ENCODE results near the gene EVA1C. TPM values are rescaled to one million over a fixed set of nuclear protein-coding genes. Genes with fewer than 3 reads are reported as not detected.

The EVA1C gene
- total and polyA plus RNA-seq, 2 donors (not counting 1 experiment from before 2014, with no cell fraction given) = 2.4 to 4.6 TPM

DNA sequence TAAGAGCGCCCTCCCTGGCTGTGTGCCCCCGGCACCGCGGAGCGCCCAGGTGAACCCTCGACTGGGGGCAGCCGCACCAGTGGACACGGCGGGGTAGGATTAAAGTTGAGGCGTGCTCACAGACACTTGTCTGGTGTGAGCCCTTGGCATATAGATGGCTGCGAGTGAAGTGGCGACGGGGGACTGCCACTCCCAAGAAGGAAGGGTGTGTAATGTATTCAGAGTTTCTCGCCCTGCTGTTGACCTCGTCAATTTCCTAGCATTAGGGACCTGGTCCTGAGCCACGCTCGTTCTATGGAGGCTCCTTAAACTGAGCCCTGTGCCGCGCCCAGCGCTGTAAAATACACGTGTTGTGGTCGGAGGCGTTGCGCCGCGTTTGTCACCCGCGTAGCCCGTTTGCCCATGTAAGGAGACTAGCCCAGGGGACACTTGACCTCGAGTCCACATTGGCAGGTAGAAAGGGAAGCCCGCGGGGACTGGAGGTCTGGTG lies 554 bp downstream of the EVA1C start:
- peak overlapping the region; percentile 24 to 83 (median 67) for H3K4me3 ChIP-seq (replicated peaks in 1 of 4; ENCODE audit: control extremely low read depth in 1 of 4, insufficient read depth in 1 of 4, low read depth in 3 of 4, low read length in 4 of 4)
- H3K27ac ChIP-seq (ENCODE audit: insufficient read depth, low read length) = peak overlapping the region; percentile 87
- H4K20me1 ChIP-seq (ENCODE audit: control insufficient read depth, extremely low read depth, insufficient read depth, low read length) = no peaks in the 10 kb centered on the region
- H3K4me1 ChIP-seq (ENCODE audit: control insufficient read depth, extremely low read depth, insufficient read depth, low read length) = no peaks in the 10 kb centered on the region
- no peaks in the 10 kb centered on the region for H3K27me3 ChIP-seq (ENCODE audit: control insufficient read depth, insufficient read depth, low read length)
- TF ChIP-seq, protein P1, sequence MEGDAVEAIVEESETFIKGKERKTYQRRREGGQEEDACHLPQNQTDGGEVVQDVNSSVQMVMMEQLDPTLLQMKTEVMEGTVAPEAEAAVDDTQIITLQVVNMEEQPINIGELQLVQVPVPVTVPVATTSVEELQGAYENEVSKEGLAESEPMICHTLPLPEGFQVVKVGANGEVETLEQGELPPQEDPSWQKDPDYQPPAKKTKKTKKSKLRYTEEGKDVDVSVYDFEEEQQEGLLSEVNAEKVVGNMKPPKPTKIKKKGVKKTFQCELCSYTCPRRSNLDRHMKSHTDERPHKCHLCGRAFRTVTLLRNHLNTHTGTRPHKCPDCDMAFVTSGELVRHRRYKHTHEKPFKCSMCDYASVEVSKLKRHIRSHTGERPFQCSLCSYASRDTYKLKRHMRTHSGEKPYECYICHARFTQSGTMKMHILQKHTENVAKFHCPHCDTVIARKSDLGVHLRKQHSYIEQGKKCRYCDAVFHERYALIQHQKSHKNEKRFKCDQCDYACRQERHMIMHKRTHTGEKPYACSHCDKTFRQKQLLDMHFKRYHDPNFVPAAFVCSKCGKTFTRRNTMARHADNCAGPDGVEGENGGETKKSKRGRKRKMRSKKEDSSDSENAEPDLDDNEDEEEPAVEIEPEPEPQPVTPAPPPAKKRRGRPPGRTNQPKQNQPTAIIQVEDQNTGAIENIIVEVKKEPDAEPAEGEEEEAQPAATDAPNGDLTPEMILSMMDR (conservative IDR thresholded peaks at IDR 0.05 in 1 of 2, IDR thresholded peaks at IDR 0.05 in 1 of 2; ENCODE audit: low read depth in 1 of 2, low read length in 2 of 2) = peak in 1 of 2 donors; percentile 2
- no peak for TF ChIP-seq EZH2 (IDR thresholded peaks at IDR 0.05; ENCODE audit: low read length, missing control alignments)
- H3K79me2 ChIP-seq (ENCODE audit: control insufficient read depth, insufficient read depth, low read length) = no peaks in the 10 kb centered on the region
- no peaks in the 10 kb centered on the region for H3K36me3 ChIP-seq (ENCODE audit: control insufficient read depth, insufficient read depth, low read length)
- H3K4me2 ChIP-seq (ENCODE audit: extremely low read depth, insufficient read depth, low read length) = peak overlapping the region; percentile 61
- peak overlapping the region; percentile 8 for H2AFZ ChIP-seq (ENCODE audit: low read length)
- H3K9ac ChIP-seq (ENCODE audit: insufficient read depth, low read length) = peak overlapping the region; percentile 83
- no peaks in the 10 kb centered on the region for H3K9me3 ChIP-seq (ENCODE audit: control insufficient read depth, insufficient read depth, low read depth, low read length)
- peak in 1 of 2 donors; percentile 33 for DNase-seq (ENCODE audit: low read depth in 2 of 2)

DNA sequence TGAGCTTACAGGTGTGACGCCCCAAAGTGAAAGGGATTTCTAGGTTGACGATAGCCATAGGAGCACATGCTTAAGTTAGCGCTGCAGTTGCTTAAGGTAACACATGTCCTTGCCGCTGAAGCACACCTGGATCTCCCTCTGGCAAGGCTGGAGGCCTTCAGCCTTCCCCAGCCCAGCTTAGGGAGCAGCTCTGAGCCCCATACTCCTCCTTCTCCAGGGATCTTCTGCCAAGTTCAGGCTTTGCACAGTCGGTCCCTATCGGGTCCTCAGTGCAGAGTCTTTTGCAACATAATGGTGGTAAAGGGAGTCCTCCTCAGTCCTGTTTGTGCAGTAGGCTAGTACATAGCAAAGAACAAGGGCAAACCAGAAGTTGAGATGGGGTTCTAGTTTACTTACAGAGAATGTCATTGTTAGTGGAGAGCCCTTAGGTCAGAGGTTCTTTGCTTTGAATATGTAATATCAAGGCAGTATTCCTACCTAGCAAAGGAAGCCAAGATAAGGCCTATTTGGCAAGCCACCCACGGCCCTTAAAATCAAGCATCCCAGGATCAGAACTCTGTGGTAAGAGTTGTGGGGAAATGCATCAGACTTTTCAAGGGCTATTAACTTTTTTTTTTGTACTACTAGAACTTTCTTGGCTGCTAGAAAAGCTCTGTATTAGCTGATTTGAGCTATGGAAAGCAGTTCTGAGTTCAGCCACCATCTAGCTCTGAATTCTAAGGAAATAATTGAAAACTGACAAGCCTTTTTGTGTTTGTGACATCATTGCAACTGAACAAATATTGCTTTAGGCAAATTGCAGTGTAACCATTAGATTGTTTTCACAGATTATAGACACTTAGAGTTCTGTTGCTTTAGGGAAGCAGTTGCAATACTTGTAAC lies 1.4 kb downstream of the EVA1C start:
- H2AFZ ChIP-seq (ENCODE audit: low read length) = no peak overlapping the region
- no peaks in the 10 kb centered on the region for H3K9me3 ChIP-seq (ENCODE audit: control insufficient read depth, insufficient read depth, low read depth, low read length)
- H3K36me3 ChIP-seq (ENCODE audit: control insufficient read depth, insufficient read depth, low read length) = no peaks in the 10 kb centered on the region
- no peaks in the 10 kb centered on the region for H3K27me3 ChIP-seq (ENCODE audit: control insufficient read depth, insufficient read depth, low read length)
- H3K27ac ChIP-seq (ENCODE audit: insufficient read depth, low read length) = no peak overlapping the region
- H3K9ac ChIP-seq (ENCODE audit: insufficient read depth, low read length) = no peak overlapping the region
- H3K4me1 ChIP-seq (ENCODE audit: control insufficient read depth, extremely low read depth, insufficient read depth, low read length) = no peaks in the 10 kb centered on the region
- no peak for TF ChIP-seq EZH2 (IDR thresholded peaks at IDR 0.05; ENCODE audit: low read length, missing control alignments)
- TF ChIP-seq, protein P1 (conservative IDR thresholded peaks at IDR 0.05 in 1 of 2, IDR thresholded peaks at IDR 0.05 in 1 of 2; ENCODE audit: low read depth in 1 of 2, low read length in 2 of 2) = no peak
- H3K4me3 ChIP-seq (replicated peaks in 1 of 4; ENCODE audit: control extremely low read depth in 1 of 4, insufficient read depth in 1 of 4, low read depth in 3 of 4, low read length in 4 of 4) = peak overlapping the region in 2 of 4 experiments; percentile 58 to 83
- no peaks in the 10 kb centered on the region for H3K79me2 ChIP-seq (ENCODE audit: control insufficient read depth, insufficient read depth, low read length)
- no peaks in the 10 kb centered on the region for H4K20me1 ChIP-seq (ENCODE audit: control insufficient read depth, extremely low read depth, insufficient read depth, low read length)
- peak; percentile 62 to 67 for DNase-seq (ENCODE audit: low read depth in 2 of 2)
- peak overlapping the region; percentile 30 for H3K4me2 ChIP-seq (ENCODE audit: extremely low read depth, insufficient read depth, low read length)

DNA sequence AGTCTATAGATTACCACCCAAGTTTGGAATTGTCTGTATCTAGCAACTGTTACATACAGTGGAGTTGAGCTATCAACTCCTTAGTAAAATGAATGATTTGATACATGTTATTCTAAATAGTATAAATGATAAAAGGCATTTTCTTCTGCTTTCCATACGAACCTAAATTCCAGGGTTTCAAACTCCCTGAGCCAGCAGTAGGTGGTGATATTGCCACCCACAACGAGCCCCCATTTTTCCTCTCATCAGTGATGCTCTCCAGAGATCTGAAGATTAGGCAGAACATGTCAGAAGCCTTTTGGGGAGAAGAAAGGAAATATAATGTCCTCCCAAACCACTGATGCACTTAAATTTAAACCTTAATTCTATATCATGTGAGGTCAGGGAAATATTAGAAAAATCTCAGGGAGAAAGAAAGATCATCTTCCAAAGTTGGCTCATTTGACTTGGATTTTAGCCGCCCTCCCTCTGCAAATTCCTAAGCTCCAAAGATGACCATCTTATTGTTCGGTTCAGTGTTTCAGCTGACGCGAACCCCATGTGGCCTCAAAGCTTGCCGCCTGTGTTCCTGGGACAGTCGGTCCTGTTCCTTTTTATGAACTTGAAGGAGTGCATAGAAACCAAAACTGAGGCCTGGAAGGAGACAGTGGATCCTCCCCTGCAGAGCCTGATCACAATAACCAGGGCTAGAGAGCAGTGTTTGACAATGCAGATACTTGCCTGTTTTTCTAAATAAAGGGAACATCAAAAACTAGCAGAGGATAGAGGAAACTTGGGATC lies 2.3 kb downstream of the EVA1C start:
- H3K27ac ChIP-seq (ENCODE audit: insufficient read depth, low read length) = no peak overlapping the region
- TF ChIP-seq, protein P1 (conservative IDR thresholded peaks at IDR 0.05 in 1 of 2, IDR thresholded peaks at IDR 0.05 in 1 of 2; ENCODE audit: low read depth in 1 of 2, low read length in 2 of 2) = peak; percentile 54 to 58
- TF ChIP-seq EZH2 (IDR thresholded peaks at IDR 0.05; ENCODE audit: low read length, missing control alignments) = no peak
- no peak overlapping the region for H3K4me2 ChIP-seq (ENCODE audit: extremely low read depth, insufficient read depth, low read length)
- no peak overlapping the region for H3K9ac ChIP-seq (ENCODE audit: insufficient read depth, low read length)
- peak; percentile 52 to 70 for DNase-seq (ENCODE audit: low read depth in 2 of 2)
- no peaks in the 10 kb centered on the region for H3K36me3 ChIP-seq (ENCODE audit: control insufficient read depth, insufficient read depth, low read length)
- H2AFZ ChIP-seq (ENCODE audit: low read length) = no peak overlapping the region
- no peaks in the 10 kb centered on the region for H4K20me1 ChIP-seq (ENCODE audit: control insufficient read depth, extremely low read depth, insufficient read depth, low read length)
- no peaks in the 10 kb centered on the region for H3K9me3 ChIP-seq (ENCODE audit: control insufficient read depth, insufficient read depth, low read depth, low read length)
- H3K27me3 ChIP-seq (ENCODE audit: control insufficient read depth, insufficient read depth, low read length) = no peaks in the 10 kb centered on the region
- peak overlapping the region in 1 of 4 experiments; percentile 2 for H3K4me3 ChIP-seq (replicated peaks in 1 of 4; ENCODE audit: control extremely low read depth in 1 of 4, insufficient read depth in 1 of 4, low read depth in 3 of 4, low read length in 4 of 4)
- no peaks in the 10 kb centered on the region for H3K4me1 ChIP-seq (ENCODE audit: control insufficient read depth, extremely low read depth, insufficient read depth, low read length)
- no peaks in the 10 kb centered on the region for H3K79me2 ChIP-seq (ENCODE audit: control insufficient read depth, insufficient read depth, low read length)
